ENCODE results near the gene NFKBIE.

NFKBIE gene

GRCh38 chr6:44297063-44298038 lies 32.0 kb upstream of the NFKBIE start:
- DNase-seq (ENCODE audit: low read depth) = peak; percentile 11

GRCh38 chr6:44294832-44295791 lies 29.8 kb upstream of the NFKBIE start:
- no peak for DNase-seq (ENCODE audit: low read depth)

- DNase-seq (ENCODE audit: low read depth) = no peak
These were observed 27.5 kb upstream of the NFKBIE start for GRCh38 chr6:44292661-44293365.

GRCh38 chr6:44291841-44292240 lies 26.5 kb upstream of the NFKBIE start:
- DNase-seq (ENCODE audit: low read depth) = no peak

DNA sequence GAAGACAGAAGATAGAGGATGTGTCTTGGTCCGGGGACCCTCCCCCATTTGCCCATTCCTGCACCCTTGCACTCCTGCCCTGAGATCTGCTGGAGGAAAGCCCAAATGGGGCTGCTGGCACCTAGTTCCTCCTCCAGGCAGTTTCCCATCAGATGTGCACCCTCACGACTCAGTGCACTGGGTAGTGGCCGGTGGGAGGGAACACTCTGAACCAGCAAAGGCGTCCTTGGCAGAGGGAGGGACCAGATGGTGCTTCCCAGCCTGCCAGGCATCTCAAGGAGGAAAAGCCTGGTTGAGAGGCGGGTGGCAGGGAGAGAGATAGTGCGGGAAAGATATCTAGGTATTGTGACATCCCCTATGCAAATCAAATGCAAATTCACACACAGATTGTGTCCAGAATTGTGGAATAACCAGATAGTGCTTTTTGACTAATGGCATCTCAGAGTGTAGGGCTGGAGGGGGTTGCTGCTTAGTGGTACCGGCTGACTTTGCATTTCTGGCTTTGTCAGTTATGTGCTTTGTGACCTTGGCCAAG lies 24.4 kb upstream of the NFKBIE start:
- no peak for DNase-seq (ENCODE audit: low read depth)

DNA sequence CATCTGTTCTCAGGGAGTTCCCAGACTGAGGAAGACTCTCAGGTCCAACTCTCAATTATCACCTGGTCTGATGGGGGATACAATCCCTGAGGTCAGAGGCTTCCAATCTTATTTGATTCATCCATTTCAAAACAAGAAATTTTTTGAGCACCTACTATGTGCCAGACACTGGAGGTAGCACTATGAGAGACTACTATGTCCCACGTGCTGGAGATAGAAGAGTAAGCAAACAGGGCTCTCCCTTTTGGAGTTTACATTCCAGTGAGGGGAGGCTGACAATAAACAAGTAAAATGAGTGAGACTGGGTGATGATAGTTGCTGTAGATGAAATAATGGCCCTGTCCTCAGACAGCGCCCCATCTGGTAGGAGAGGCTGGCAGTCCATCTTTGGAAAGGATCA lies 21.4 kb upstream of the NFKBIE start:
- no peak for DNase-seq (ENCODE audit: low read depth)

DNA sequence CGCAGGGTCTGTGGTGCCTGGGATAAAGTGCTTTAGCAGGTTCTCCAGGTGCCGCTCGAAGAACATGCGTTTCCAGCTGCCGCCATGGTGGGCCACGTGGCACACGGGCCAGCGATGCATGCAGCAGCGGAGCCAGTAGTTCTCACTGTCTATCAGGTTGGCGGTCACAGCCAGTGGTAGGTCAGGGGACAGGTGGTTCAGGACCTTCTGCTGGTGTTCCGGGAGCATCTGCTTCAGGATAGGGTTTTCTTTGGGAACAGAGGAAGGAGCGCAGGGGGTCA lies 20.9 kb upstream of the NFKBIE start:
- no peak for DNase-seq (ENCODE audit: low read depth)

GRCh38 chr6:44285552-44286284 lies 20.4 kb upstream of the NFKBIE start:
- DNase-seq (ENCODE audit: low read depth) = no peak

DNA sequence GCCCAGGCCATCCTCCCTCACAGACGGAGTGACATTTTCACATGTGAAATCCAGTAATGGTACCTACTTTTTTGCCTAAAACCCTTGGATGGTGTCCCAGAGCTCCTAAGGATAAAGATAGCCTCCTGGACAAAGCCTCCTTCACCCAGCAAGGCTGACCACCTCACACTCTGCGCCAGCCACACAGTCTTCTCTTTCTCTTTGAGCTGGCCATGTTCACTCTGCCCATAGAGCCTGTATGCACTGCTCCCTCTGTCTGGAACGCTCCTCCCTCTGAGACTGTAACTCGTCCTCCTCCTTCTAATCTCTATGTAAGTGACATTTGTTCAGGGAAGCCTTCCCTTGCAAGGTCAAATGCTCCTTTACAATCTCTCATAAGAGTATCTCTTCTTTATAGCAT lies 19.5 kb upstream of the NFKBIE start:
- no peak for DNase-seq (ENCODE audit: low read depth)

DNA sequence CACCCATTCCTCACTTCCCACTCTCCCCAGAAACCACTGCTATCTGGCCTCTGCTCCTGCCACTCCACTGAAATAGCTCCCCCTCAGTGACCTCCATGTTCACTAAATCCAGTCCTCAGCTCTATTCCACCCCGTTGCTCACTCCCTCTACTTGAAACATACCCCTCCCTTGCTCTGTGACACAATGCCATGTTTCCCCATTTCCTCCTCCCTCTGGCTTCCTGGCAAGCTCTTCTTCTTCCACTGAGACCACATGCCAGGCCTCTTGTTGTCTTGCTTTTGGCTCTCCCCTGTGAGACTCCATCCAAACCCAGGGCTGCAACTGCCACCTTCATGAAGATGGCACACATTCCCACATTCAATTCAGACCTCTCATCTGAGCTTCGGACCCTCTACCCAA lies 18.8 kb upstream of the NFKBIE start:
- no peak for DNase-seq (ENCODE audit: low read depth)

DNA sequence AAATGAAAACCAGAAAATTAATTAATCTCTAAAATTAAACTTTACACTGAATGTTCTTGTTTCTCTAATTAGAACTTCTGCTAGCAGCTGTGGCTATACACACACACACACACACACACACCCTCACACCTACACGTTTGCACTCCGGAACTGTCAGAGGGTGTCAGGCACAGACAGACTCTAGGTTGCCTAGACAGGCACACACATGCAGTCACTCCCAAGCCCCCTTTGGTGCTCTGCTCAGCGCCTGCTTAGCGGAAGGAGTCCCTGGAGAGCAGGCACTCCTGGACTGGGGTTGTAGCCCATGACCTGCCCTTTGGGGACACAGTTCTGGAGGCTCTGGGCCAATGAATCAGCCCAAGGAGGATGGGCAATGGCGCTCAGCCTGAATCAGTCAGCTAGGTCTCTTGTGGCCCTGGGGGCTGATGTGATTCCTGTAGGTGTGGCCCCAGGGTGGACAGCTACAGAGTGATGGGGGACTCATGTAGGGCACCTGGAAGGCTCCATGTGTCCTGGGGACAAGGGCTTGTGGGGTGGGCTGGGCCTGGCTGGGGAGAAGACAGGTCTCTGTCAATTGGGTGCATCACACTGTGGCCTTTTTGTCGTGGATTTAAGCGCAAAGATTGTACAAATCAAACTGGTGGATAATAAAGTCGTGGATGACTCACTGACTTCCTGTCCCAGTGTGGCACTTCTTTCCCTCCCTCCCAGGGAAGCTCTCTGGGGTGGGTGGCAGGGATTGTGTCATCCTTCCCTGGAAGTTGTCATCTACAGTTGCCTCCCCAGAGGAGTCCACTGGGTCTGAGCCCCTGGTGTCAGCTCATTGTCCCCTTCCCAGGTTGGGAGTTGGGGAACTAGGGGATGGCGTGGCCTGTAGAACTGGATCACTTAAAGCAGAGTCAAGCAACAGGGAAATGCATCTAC lies 13.7 kb upstream of the NFKBIE start:
- no peak for DNase-seq (ENCODE audit: low read depth)

DNA sequence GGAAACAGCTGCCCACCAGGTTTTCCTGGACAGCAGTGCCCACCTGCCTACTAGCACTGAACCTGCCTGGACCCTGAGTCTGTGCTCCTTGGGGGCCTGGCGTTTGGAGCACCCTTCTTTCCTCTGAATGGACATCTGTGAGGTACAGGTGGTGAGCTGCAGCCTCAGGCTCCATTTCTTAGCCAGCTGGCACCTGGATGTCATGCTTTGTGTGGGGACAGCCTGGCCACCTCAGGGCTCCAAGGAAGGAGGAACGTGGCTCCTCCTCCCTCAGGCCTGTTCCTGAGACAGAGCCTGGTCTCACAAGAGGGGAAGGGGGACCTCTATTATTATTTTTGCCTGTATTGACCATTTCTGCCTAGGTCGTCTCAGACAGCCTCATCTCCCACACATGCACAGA lies 13.0 kb upstream of the NFKBIE start:
- DNase-seq (ENCODE audit: low read depth) = no peak

DNA sequence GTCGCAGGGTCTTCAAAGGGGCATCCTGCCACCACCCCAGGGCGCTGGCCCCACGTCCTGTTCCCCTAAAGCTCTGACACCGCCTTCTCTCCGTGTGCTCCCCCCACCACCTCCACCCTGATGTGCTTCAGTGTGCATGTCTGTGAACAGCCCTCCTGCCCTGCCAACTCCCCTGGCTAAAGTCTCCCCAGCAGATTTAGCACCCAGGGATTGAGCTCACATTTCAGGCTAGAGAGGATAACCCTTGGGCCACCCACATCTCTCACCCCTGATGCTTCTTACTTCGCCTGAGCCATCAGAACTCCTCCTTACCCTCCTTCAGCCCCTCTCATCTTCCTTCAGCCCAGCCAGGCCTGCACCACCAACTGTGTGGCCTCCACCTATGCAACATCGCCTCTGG lies 12.4 kb upstream of the NFKBIE start:
- no peak for DNase-seq (ENCODE audit: low read depth)

DNA sequence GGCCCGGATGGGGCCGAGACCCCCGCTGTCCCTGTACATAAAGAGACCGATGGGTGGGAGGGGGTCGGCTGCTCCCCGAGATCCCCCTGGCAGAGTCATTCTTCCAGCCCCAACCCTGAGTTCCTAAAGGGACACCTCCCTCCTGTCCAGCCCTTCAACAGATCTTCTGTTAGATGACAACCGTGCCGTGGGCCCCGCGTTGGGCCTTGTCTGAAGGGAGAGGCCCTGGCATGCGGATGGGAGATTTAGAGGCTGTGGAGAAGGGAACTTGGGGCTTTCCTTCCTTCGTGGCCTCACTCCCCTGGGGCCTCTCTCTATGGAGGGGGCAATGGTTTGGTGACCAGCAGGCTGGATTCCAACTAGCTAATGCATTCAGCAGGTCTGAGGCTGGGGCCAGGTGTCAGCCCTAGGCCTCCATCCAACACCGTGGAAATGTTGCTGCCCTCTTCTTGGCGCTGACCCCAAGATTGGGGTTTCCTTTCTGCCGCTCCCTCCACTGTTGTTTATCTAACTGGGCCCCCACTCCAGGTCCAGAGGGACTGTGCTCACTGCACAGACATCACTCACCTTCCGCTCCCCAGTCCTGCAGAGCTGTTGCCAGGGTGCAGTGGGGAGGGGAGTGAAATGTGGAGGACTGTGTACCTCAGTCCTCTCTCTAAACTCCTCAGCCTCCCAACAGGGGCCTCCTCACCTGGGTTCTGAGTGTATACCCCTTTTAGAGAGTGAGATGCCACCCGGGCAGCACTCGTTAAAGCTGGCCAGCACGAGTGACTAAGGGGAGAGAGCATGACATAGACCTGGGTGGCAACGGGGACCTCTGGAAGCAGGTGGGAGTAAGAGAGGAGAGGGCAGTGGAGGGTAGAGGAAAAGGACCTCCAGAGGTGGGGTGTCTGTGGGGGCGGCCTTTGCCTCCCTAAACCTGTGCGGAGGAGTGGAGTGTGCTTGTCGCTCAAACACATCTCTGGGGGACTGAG lies 11.6 kb upstream of the NFKBIE start:
- no peak for DNase-seq (ENCODE audit: low read depth)

DNA sequence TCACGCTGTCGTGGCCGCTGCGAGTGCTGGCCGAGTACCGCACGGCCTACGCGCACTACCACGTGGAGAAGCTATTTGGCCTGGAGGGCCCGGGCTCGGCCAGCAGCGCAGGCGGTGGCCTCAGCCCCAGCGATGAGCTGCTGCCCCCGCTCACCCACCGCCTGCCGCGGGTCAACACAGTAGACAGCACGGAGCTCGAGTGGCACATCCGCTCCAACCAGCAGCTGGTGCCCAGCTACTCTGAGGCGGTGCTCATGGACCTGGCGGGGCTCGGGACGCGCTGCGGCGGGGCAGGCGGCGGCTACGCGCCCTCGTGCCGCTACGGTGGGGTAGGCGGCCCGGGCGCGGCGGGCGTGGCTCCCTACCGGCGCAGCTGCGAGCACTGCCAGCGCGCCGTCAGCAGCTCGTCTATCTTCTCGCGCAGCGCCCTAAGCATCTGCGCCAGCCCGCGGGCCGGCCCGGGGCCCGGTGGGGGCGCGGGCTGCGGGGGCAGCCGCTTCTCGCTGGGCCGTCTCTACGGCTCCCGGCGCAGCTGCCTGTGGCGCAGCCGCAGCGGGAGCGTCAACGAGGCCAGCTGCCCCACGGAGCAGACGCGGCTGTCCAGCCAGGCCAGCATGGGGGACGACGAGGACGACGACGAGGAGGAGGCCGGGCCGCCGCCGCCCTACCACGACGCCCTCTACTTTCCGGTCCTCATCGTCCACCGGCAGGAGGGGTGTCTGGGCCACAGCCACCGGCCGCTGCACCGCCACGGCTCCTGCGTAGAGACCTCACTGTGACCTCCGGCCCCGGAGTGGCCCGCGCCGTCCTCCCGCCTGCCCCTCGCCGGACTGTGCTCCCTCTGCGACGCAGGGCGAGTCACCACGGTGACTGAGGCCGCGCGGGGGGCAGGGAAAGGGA lies 10.6 kb upstream of the NFKBIE start:
- no peak for DNase-seq (ENCODE audit: low read depth)

GRCh38 chr6:44275271-44275748 lies 10.0 kb upstream of the NFKBIE start:
- DNase-seq (ENCODE audit: low read depth) = no peak

DNA sequence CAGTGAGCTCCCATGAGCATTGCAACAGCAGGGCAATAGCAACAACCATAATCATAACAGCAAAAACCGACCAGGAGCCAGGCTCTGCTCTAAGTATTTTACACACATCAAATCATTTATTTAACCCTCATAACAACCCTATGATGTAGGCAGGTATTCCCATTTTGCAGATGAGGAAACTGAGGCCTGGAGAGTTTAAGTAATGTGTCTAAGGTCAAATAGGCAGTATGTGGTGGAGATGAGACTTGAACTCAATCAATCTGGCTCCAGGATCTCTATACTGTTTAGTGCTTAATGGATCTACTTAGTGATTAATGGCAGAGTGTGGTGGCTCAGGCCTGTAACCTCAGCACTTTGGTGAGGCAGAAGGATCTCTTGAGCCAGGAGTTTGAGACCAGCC lies 8.3 kb upstream of the NFKBIE start:
- DNase-seq (ENCODE audit: low read depth) = no peak

DNA sequence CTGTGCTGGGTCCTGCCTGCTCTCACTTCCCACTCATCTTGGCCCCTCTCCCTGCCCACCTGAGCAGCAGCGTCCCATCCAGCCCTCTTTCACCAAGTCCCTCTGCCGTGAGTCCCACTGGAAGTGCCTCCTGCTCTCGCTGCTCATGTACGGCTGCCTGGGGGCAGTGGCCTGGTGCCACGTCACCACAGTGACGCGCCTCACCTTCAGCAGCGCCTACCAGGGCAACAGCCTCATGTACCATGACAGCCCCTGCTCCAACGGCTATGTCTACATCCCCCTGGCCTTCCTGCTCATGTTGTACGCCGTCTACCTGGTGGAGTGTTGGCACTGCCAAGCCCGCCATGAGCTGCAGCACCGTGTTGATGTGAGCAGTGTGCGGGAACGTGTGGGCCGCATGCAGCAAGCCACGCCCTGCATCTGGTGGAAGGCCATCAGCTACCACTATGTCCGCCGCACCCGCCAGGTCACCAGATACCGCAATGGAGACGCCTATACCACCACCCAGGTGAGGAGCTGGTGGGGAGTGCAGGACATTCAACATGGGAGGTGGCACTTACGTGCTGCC lies 7.7 kb upstream of the NFKBIE start:
- DNase-seq (ENCODE audit: low read depth) = no peak
